IPS DF 19.7 (cell line): Measurements from ENCODE around the gene SHMT1.
"Not testable (repeated sequence)": the region's sequence is repeated elsewhere in the genome, so short reads cannot be mapped to it uniquely, and the experiment has no call there.

Experiments used
- DNase-seq: peaks from one replicate; pipeline ENCODE4 v3.0.0-alpha.2; 2013; ENCODE audit warnings: low read depth, low spot score

Gene SHMT1

GRCh38 chr17:18363101-18364049 lies at the start of gene SHMT1:
Gene SHMT1, minus strand, starts transcription at chr17:18363550. Its CDS starts 7,569 bp downstream, at chr17:18355981.
- peak; percentile 89 for DNase-seq

- DNase-seq = not testable (repeated sequence)
These were observed 48.7 kb upstream of the SHMT1 start for GRCh38 chr17:18412001-18412538.

GRCh38 chr17:18411377-18411864 lies 48.1 kb upstream of the SHMT1 start:
- not testable (repeated sequence) for DNase-seq

DNA sequence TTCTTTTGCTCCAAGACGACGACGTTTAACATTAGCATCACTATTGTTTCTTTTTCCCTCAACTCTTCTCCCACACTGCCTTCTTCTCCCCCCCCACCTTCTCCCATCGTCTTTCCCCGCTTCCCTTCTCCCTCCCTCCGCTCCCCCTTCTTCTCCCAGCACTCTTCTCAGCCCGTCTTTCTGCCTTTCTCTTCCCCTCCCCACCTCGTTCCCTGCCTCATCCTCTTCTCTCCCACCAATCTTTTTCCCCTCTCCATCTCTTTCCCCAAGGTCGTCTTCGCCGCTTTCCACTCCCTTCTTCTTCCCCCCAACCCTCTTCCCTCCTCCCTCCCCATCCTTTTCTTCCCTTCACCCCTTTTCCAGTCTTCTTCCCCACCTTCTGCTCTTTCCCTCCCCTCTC lies 47.4 kb upstream of the SHMT1 start:
- DNase-seq = peak; percentile 61

DNA sequence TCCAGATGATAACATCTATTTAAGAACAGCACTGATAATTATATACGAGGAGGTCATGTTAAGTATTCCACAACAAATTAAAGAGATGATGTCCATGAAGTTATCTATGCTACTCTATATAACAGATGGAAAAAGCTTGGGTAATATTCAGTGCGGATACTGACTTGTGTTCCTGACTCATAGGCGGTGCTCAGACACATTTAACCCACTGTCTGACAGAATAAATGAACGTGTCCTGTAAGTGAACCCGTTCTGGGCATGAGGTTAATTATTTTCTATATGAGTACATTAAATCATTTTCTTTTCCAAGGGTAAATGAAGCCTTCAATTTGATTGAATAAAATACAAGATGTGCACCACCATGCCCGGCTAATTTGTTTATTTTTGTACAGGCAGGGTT lies 46.0 kb upstream of the SHMT1 start:
- not testable (repeated sequence) for DNase-seq

GRCh38 chr17:18408906-18409305 lies 45.6 kb upstream of the SHMT1 start:
- not testable (repeated sequence) for DNase-seq

GRCh38 chr17:18403604-18404003 lies 40.3 kb upstream of the SHMT1 start:
- not testable (repeated sequence) for DNase-seq

DNA sequence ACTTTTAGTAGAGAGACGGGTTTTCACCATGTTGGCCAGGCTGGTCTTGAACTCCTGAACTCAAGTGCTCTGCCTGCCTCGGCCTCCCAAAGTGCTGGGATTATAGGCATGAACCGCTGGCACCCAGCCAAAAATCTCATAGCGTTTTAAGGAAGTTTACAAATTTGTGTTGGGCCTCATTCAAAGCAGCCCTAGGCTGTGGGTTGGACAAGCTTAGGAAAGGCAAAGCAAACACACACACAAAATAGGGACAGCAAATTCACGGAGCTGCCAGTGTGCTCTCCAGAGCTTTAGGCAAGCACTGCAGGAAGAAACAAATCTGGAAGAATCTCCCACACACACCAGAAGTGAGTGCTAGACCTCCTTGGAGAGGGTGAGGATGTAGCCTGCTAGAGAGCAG lies 39.8 kb upstream of the SHMT1 start:
- DNase-seq = not testable (repeated sequence)

DNA sequence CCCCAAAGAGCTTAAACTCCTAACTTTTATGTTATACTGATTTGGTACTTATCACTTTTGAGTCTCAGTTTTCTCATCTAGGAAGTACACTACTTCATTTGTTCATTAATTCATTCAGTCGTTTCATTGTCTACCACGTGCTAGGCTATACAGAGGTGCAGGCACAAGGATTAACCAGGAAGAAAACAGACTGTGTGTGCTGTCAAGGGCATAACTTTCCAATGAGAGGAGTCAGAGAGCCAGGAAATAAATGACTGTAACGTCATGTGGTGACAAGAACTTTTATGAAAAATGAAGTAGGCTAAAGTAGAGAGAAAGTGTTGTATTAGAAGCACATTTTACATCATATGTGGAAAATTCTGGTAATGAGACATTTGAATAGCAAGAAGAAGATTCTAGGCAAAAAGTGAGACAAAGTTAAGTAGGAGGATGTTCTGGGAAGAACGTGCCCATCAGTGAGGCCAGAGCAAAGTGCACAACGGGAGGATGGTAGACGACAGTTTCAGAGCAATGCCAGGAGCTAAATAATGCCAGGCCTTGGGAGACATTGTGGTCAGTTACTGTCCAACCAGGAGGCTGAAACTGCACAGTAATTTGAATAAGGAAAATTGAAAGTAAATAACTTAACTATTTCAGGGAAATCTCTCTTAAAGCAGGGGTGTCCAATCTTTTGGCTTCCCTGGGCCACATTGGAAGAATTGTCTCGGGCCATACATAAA lies 38.7 kb upstream of the SHMT1 start:
- not testable (repeated sequence) for DNase-seq

GRCh38 chr17:18388728-18389127 lies 25.4 kb upstream of the SHMT1 start:
- DNase-seq = not testable (repeated sequence)

GRCh38 chr17:18388266-18388665 lies 24.9 kb upstream of the SHMT1 start:
- DNase-seq = not testable (repeated sequence)

DNA sequence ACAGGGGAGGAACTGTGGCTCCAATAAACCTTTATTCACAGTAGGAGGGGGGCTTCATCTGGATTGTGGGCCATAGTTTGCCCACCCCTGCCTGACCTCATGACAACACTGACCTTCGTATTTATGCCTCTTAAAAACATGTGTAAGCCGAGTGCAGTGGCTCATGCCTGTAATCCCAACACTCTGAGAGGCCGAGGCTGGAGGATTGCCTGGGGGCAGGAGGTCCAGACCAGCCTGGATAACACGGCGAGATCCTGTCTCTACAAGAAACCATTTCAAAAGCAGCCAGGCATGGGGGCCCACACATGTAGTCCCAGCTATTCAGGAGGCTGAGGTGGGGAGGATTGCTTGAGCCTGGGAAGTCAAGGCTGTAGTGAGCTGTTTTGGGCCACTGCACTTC lies 24.2 kb upstream of the SHMT1 start:
- DNase-seq = not testable (repeated sequence)

- DNase-seq = not testable (repeated sequence)
These were observed 20.9 kb upstream of the SHMT1 start for GRCh38 chr17:18384271-18384670.

DNA sequence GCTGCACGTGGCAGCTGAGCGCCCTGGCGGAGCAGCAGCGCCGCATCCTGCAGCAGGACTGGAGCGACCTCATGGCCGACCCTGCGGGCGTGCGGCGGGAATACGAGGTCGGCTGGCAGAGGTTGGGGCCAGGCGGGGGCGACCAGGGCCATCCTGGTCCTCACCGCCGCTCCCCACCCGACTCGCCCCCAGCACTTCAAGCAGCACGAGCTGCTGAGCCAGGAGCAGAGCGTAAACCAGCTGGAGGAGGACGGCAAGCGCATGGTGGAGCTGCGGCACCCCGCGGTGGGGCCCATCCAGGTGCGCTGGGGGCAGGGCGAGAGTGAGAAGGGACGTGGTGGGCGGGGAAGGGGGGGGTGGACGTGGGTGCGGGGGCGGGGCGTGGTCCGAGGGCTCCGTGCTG lies 19.7 kb upstream of the SHMT1 start:
- DNase-seq = not testable (repeated sequence)

- no peak for DNase-seq
These were observed 19.2 kb upstream of the SHMT1 start for GRCh38 chr17:18382441-18383078.

DNA sequence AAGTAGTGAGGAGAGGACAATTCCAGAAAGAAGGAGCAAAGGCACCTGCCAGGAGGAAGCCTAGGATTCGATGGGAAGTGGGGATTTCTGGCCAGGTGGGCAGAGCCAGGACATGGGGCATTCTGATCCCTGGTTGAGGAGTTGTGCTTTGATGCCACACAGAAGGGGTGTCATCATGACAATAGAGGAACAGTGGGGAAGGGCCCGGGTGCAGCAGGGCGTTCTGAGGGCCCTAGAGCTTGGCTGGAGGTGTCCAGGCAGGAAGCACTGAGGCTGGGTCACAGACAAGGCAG lies 18.5 kb upstream of the SHMT1 start:
- no peak for DNase-seq

GRCh38 chr17:18381158-18381952 lies 18.0 kb upstream of the SHMT1 start:
- no peak for DNase-seq

DNA sequence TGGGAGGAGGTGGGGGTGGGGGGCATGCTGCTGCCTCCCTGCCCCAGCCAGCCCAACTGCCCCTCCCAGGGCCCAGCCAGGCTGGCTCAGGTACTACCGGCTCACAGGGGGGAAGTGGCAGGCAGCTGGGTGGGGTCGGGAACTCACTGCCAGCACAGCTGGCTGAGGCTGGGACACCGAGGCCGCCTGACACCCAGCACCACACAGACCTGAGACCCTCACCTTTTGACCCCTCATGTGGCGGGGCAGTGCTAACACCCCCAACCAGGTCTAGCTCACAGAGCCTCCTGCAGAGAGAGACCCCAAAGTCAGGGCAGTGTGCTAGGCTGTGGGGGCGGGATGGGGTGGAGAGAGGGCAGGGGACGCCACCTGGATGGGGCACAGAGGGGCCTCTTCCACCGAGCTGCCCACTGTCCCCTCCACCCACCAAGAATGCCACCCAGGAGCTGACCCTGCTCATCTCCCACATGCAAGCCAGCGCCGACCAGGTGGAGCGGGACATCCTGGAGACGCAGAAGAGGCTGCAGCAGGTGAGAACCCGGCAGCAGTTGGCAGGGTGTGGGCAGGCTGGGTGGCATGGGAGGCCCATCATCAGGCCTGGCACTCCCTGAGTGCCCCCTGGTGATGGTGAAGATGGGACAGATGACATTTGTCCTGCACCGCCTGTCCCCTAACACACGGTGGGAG lies 17.3 kb upstream of the SHMT1 start:
- no peak for DNase-seq

DNA sequence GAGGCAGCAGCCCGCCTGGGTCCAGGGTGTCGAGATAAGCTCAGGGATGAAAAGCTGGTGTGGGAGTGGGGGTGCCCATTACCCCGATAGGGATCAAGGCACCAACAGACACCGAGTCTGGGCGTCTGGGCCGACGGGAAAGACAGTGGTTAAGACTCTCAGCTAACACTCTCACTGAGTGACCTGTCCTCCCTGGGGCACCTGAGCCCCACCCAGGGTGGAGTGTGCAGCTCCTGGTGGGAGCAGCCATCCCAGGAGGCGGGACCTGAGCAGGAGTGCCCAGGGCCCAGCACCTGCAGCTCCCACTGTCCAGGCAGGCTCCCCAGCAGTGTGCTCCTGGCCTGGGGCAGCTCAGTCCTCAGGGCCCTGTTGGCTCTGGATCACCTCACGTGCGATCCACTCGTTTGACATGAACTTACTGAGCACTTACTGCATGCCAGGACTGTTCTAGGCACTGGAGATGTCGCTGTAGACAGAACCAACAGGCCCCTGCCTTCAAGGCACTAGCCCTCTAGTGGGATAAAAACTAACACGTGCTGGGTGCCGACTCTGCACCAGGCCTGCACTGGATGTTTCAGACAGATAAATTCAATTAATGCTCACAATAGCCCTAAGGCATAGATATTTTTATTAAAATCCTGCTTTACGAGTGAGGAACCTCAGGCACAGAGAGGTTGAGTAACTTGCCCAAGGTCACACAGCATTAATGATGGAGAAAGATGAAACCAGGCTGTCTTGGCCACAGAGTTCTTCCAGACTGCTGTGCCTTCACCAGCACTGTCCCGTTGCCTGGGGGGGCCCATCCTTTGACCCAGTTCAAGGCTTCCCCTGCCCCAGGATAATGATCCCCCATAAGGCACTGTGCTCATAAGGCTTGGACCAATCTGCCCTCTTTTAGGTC lies 16.1 kb upstream of the SHMT1 start:
- DNase-seq = no peak
